Measurements from ENCODE around the gene EFS. TPM values are rescaled to one million over a fixed set of nuclear protein-coding genes. Genes with fewer than 3 reads are reported as not detected.
"Not testable (repeated sequence)": the region's sequence is repeated elsewhere in the genome, so short reads cannot be mapped to it uniquely, and the experiment has no call there.

The EFS gene
- total RNA-seq, 1 donor from 2014 or later = 38.1 TPM

DNA sequence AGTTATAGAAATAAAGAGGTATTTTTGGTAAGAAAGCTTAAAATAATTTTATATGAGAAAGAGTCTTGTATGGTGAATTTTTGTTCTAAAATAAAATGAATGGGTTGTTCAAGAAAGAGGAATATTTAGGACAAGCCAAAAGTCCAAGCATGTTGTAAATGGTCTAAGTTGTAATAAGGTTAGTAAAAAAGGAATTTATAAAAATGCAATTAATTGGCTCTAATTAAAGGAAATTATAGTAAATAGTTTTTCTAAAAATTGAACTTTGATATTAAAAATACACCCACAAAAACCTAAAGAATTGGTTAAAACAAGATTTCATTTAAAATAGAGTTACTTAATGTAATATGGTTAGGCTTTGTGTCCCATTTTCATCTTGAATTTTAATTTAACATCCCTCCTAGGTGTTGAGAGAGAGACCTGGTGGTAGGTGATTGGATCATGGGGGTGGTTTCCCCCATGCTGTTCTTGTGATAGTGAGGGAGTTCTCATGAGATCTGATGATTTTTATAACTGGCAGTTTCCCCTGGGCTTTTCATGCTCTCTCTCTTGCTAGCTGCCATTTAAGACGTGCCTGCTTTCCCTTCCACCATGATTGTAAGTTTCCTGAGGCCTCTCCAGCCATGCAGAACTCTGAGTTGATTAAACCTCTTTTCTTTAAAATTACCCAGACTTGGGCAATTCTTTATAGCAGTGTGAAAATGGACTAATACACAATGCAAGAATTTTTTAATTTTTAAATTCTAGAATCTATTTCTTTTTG lies 25.3 kb downstream of the EFS start:
- no peaks in the 10 kb centered on the region for H3K27me3 ChIP-seq
- H3K27ac ChIP-seq = no peak overlapping the region
- intact Hi-C loops (cut with DNase I) = no loop called here
- TF ChIP-seq, protein P1, sequence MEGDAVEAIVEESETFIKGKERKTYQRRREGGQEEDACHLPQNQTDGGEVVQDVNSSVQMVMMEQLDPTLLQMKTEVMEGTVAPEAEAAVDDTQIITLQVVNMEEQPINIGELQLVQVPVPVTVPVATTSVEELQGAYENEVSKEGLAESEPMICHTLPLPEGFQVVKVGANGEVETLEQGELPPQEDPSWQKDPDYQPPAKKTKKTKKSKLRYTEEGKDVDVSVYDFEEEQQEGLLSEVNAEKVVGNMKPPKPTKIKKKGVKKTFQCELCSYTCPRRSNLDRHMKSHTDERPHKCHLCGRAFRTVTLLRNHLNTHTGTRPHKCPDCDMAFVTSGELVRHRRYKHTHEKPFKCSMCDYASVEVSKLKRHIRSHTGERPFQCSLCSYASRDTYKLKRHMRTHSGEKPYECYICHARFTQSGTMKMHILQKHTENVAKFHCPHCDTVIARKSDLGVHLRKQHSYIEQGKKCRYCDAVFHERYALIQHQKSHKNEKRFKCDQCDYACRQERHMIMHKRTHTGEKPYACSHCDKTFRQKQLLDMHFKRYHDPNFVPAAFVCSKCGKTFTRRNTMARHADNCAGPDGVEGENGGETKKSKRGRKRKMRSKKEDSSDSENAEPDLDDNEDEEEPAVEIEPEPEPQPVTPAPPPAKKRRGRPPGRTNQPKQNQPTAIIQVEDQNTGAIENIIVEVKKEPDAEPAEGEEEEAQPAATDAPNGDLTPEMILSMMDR (IDR thresholded peaks at IDR 0.05) = no peak
- no peak overlapping the region for H3K4me3 ChIP-seq
- DNase-seq (ENCODE audit: low spot score in 2 of 2) = no peak
- no peaks in the 10 kb centered on the region for H3K36me3 ChIP-seq
- H3K9me3 ChIP-seq = no peaks in the 10 kb centered on the region
- H3K4me1 ChIP-seq = no peaks in the 10 kb centered on the region

DNA sequence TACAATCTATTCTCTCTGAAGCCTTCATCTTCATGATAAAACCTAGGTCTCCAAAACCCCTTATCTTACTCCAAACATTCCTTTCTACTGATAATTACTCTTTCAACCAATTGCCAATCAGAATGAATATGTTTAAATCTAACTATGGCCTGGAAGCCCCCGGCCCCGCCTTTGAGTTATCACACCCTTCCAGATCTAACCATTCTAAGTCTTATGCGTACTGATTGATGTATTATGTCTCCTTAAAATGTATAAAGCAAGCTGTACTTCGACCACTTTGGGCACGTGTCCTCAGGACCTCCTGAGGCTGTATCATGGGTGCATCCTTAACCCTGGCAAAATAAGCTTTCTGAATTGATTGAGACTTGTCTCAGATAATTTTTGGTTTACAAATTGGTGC lies 29.3 kb downstream of the EFS start:
- H3K4me3 ChIP-seq = no peak overlapping the region

DNA sequence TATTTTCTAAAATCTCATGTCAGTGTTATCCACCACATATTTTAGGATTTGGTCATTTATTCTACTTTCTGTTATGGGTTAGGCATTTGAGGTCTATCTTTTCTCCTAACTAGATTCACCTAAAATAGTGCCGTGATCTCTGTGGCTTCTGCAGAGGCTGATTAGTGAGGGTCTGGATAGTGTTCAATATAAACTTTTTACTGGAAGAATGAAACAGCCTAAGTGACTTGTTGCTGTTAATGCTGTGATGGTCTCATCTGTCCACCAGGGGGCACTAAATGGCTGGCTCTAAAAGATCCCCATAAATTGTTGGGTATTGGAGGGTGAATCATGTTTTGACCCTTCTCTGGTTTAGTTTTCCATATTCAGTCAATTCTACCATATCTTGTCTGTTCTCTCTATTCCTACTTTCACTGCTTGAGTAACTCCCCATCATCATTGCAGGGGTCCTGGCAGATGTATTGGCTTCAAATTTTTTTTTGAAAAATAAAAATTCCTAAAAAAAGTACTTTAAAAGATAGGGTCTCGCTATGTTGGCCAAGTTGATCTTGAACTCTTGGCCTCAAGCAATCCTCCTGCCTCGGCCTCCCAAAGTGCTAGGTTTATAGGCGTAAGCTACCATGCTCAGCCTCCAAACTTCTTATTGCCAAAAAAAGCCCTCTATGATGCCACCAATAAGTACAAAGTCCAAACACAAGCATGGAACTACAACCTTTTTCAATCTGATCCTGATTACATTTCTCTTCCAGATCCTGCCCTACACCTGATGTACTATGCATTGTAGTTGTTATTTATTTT lies 36.8 kb downstream of the EFS start:
- peak in 1 of 2 donors; percentile 85 for DNase-seq (ENCODE audit: low spot score in 2 of 2)

More for the DNA sequence above, 29.3 kb downstream of the EFS start:
- no peaks in the 10 kb centered on the region for H3K27me3 ChIP-seq
- H3K9me3 ChIP-seq = no peaks in the 10 kb centered on the region
- DNase-seq (ENCODE audit: low spot score in 2 of 2) = no peak
- H3K27ac ChIP-seq = no peak overlapping the region
- no peaks in the 10 kb centered on the region for H3K36me3 ChIP-seq
- no peaks in the 10 kb centered on the region for H3K4me1 ChIP-seq
- intact Hi-C loops (cut with DNase I) = no loop called here
- TF ChIP-seq, protein P1 (IDR thresholded peaks at IDR 0.05) = no peak

DNA sequence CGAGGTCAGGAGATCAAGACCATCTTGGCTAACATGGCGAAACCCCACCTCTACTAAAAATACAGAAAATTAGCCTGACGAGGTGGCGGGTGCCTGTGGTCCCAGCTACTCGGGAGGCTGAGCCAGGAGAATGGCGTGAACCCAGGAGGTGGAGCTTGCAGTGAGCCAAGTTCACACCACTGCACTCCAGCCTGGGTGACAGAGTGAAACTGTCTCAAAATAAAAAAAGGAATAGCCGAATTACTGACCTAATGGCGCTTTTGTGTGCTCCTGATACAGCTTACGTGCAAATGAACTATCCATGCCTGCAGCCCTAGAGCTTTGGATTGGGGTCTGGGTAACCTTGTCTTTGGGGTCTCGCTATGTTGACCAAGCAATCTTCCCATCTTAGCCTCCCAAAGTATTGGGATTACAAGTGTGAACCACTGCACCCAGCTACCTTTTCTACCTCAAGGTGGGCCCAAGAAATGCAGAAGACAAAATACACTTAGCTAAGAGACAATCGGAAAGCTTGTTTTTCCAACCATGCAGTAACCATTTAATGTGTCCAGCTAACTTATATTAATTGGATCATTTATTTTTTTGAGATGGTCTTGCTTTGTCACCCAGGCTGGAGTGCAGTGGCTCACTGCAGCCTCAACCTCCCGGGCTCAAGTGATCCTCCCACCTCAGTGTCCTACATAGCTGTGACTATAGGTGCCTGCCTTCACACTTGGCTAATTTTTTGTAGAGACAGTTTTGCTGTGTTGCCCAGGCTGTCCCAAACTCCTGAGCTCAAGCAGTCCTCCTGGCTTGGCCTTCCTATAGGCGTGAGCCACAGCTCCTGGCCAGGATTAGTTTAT lies 38.3 kb downstream of the EFS start:
- H3K9me3 ChIP-seq = no peaks in the 10 kb centered on the region
- intact Hi-C loops (cut with DNase I) = loop anchor here (10.0 kb wide), 1 partner anchor 1038 kb away; the partner anchor contains the start of gene NFATC4
- H3K27ac ChIP-seq = no peak overlapping the region
- H3K27me3 ChIP-seq = no peaks in the 10 kb centered on the region
- peaks cover 5 to 11% of the 10 kb centered on the region in 2 donors for H3K4me1 ChIP-seq
- H3K36me3 ChIP-seq = peaks cover 25 to 32% of the 10 kb centered on the region in 2 donors
- DNase-seq (ENCODE audit: low spot score in 2 of 2) = peak in 1 of 2 donors; percentile 49
- H3K4me3 ChIP-seq = no peak overlapping the region
- TF ChIP-seq, protein P1 (IDR thresholded peaks at IDR 0.05) = no peak

More for the DNA sequence above, 36.8 kb downstream of the EFS start:
- intact Hi-C loops (cut with DNase I) = loop anchor here (1.0 to 10.0 kb wide), 2 partner anchors 52 to 1037 kb away; partner anchors contain the start of gene NFATC4
- H3K36me3 ChIP-seq = peaks cover 22 to 29% of the 10 kb centered on the region in 2 donors
- H3K4me1 ChIP-seq = peaks cover under 1 to 2% of the 10 kb centered on the region in 2 donors
- no peak overlapping the region for H3K27ac ChIP-seq
- TF ChIP-seq, protein P1 (IDR thresholded peaks at IDR 0.05) = peak; percentile 78 to 88 (median 82)
- no peaks in the 10 kb centered on the region for H3K9me3 ChIP-seq
- H3K27me3 ChIP-seq = no peaks in the 10 kb centered on the region
- no peak overlapping the region for H3K4me3 ChIP-seq

DNA sequence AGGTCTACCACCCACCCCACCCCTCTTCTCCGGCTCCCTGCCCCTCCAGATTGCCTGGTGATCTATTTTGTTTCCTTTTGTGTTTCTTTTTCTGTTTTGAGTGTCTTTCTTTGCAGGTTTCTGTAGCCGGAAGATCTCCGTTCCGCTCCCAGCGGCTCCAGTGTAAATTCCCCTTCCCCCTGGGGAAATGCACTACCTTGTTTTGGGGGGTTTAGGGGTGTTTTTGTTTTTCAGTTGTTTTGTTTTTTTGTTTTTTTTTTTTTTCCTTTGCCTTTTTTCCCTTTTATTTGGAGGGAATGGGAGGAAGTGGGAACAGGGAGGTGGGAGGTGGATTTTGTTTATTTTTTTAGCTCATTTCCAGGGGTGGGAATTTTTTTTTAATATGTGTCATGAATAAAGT lies 39.2 kb downstream of the EFS start:
- not testable (repeated sequence) for H3K27ac ChIP-seq; H3K4me3 ChIP-seq; DNase-seq (ENCODE audit: low spot score in 2 of 2); H3K27me3 ChIP-seq; H3K9me3 ChIP-seq
- intact Hi-C loops (cut with DNase I) = loop anchor here (10.0 kb wide), 1 partner anchor 1039 kb away; the partner anchor contains the start of gene NFATC4
- peaks cover 5 to 11% of the 10 kb centered on the region in 2 donors for H3K4me1 ChIP-seq
- H3K36me3 ChIP-seq = peaks cover 25 to 32% of the 10 kb centered on the region in 2 donors

All from ascending aorta (tissue), 2 donors.